Mammary epithelial cell (primary cell): ENCODE measurements around the gene OGFR.

Experiments used
- EZH2 ChIP-seq: IDR thresholded peaks from 2 replicates; pipeline ENCODE4 v1.6.1; 2012; ENCODE audit warnings: low read length, inconsistent platforms, borderline replicate concordance
- TF ChIP-seq, protein P1 (sequence below), 2 donors: IDR thresholded peaks in 1 of 2; conservative IDR thresholded peaks in 1 of 2; 2 replicates each; pipeline ENCODE4 v1.5.1; 2011 to 2012; ENCODE audit warnings: inconsistent platforms in 2 of 2, low read length in 2 of 2, mild to moderate bottlenecking in 2 of 2, control low read depth in 1 of 2, low read depth in 1 of 2; ENCODE audit not compliant: insufficient read depth in 1 of 2; ENCODE audit errors: extremely low read depth in 1 of 2

DNA sequence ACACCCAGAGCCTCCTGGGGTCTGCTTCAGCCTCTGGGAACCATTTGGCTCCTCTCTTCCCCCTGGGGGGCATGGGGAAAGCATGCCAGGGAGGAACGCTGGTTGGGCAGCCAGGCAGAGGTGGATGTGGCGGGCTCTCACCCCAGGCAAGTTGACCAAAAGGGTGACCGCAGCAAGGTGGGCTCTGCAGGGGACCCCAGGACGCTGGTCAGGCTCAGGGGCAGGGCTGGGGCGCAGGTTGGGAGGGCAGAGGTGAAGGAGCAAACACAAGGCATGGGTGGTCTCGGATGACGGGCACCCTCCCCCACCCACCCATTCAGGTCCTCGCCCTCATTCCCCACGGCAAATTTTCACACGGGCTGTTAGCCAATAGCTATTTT, 38.6 kb upstream of the OGFR start:
- TF ChIP-seq, protein P1, sequence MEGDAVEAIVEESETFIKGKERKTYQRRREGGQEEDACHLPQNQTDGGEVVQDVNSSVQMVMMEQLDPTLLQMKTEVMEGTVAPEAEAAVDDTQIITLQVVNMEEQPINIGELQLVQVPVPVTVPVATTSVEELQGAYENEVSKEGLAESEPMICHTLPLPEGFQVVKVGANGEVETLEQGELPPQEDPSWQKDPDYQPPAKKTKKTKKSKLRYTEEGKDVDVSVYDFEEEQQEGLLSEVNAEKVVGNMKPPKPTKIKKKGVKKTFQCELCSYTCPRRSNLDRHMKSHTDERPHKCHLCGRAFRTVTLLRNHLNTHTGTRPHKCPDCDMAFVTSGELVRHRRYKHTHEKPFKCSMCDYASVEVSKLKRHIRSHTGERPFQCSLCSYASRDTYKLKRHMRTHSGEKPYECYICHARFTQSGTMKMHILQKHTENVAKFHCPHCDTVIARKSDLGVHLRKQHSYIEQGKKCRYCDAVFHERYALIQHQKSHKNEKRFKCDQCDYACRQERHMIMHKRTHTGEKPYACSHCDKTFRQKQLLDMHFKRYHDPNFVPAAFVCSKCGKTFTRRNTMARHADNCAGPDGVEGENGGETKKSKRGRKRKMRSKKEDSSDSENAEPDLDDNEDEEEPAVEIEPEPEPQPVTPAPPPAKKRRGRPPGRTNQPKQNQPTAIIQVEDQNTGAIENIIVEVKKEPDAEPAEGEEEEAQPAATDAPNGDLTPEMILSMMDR (conservative IDR thresholded peaks at IDR 0.05 in 1 of 2, IDR thresholded peaks at IDR 0.05 in 1 of 2; ENCODE audit: extremely low read depth in 1 of 2, insufficient read depth in 1 of 2, low read depth in 1 of 2, low read length in 2 of 2), result no peak
- no peak for TF ChIP-seq EZH2
